Thyroid gland (tissue), 4 donors: ENCODE data around the gene AKR1C3.

Experiments
- CTCF ChIP-seq, 6 experiments: fragments of 200-600 bp in 3 of 6; fragments of 450-650 bp in 3 of 6; sonication (generic) in 3 of 6; IDR thresholded peaks; one replicate each; pipeline ENCODE4 v1.5.1; 2016 to 2019; ENCODE audit warnings: antibody characterized with exemption in 6 of 6, mild to moderate bottlenecking in 2 of 6, inconsistent platforms in 1 of 6, moderate library complexity in 1 of 6
- POLR2A ChIP-seq, 2 donors: fragments of 450-650 bp; IDR thresholded peaks; one replicate each; pipeline ENCODE4 v1.6.1; 2017; ENCODE audit warnings: antibody characterized with exemption in 2 of 2, mild to moderate bottlenecking in 2 of 2, moderate library complexity in 1 of 2

- TF ChIP-seq CTCF (IDR thresholded peaks at IDR 0.05) (no peak), POLR2A (IDR thresholded peaks at IDR 0.05) (no peak)
These were observed 20.6 kb upstream of the AKR1C3 start for GRCh38 chr10:5073659-5074058.
